Left ventricle myocardium inferior (tissue), 1 donor: ENCODE results near the gene EMP2. TPM values are rescaled to one million over a fixed set of nuclear protein-coding genes. Genes with fewer than 3 reads are reported as not detected.

Experiments used
- DNase-seq: peaks from one replicate; pipeline ENCODE4 v3.0.0-alpha.2; 2020
- H3K27ac ChIP-seq: fragments of 200-600 bp; replicated peaks from 2 replicates; pipeline ENCODE4 v1.8.0; 2021
- H3K27me3 ChIP-seq: fragments of 200-600 bp; 2 replicates; pipeline ENCODE4 v1.8.0; 2021; ENCODE audit warnings: low read depth
- H3K36me3 ChIP-seq: fragments of 200-600 bp; 2 replicates; pipeline ENCODE4 v1.8.0; 2021
- H3K4me1 ChIP-seq: fragments of 200-600 bp; 2 replicates; pipeline ENCODE4 v1.8.0; 2021
- H3K4me3 ChIP-seq: fragments of 200-600 bp; 2 replicates; pipeline ENCODE4 v1.8.0; 2021; ENCODE audit warnings: mild to moderate bottlenecking, moderate library complexity
- H3K9me3 ChIP-seq: fragments of 200-600 bp; replicated peaks from 2 replicates; pipeline ENCODE4 v1.8.0; 2021
- intact Hi-C: fragments of 100-400 bp; cut with micrococcal nuclease; formaldehyde crosslinking; loops from one replicate; pipeline ENCODE4 v1.11.0; 2022
- total RNA-seq: library from RNA; stranded (reverse); fragmentation: NEBNext Ultra II Directional; extraction: Animal tissue kit (Norgen Biotek cat#: 25700); gene quantifications from one replicate; pipeline ENCODE4 v1.2.1, GENCODE V29; 2021
- TF ChIP-seq, protein P1 (sequence below): fragments of 200-600 bp; IDR thresholded peaks from 2 replicates; pipeline ENCODE4 v1.8.0; 2021; ENCODE audit warnings: antibody characterized with exemption, mild to moderate bottlenecking, borderline replicate concordance
- donor health status: DM: no; HTN: yes; CAD: no; lungs with severe emphysema.

Gene EMP2
- total RNA-seq, 1 donor from 2014 or later = 60.5 TPM

GRCh38 chr16:10599626-10600025, 19.2 kb upstream of the EMP2 start:
- intact Hi-C loops = no loop called here

GRCh38 chr16:10598157-10598556, 17.8 kb upstream of the EMP2 start:
- TF ChIP-seq, protein P1, sequence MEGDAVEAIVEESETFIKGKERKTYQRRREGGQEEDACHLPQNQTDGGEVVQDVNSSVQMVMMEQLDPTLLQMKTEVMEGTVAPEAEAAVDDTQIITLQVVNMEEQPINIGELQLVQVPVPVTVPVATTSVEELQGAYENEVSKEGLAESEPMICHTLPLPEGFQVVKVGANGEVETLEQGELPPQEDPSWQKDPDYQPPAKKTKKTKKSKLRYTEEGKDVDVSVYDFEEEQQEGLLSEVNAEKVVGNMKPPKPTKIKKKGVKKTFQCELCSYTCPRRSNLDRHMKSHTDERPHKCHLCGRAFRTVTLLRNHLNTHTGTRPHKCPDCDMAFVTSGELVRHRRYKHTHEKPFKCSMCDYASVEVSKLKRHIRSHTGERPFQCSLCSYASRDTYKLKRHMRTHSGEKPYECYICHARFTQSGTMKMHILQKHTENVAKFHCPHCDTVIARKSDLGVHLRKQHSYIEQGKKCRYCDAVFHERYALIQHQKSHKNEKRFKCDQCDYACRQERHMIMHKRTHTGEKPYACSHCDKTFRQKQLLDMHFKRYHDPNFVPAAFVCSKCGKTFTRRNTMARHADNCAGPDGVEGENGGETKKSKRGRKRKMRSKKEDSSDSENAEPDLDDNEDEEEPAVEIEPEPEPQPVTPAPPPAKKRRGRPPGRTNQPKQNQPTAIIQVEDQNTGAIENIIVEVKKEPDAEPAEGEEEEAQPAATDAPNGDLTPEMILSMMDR = no peak
- Histone ChIP-seq H3K36me3 (no peaks in the 10 kb centered on the region), H3K9me3 (no peaks in the 10 kb centered on the region), H3K27ac (peak overlapping the region; percentile 71), H3K4me3 (no peak overlapping the region), H3K4me1 (peaks cover 49% of the 10 kb centered on the region), H3K27me3 (no peaks in the 10 kb centered on the region)
- intact Hi-C loops = no loop called here
- DNase-seq = peak; percentile 64

More at GRCh38 chr16:10599626-10600025, 19.2 kb upstream of the EMP2 start:
- TF ChIP-seq, protein P1 = no peak
- H3K4me1 ChIP-seq = peaks cover 49% of the 10 kb centered on the region
- no peaks in the 10 kb centered on the region for H3K36me3 ChIP-seq
- H3K4me3 ChIP-seq = no peak overlapping the region
- H3K27ac ChIP-seq = no peak overlapping the region
- no peak for DNase-seq
- no peaks in the 10 kb centered on the region for H3K27me3 ChIP-seq
- no peaks in the 10 kb centered on the region for H3K9me3 ChIP-seq

DNA sequence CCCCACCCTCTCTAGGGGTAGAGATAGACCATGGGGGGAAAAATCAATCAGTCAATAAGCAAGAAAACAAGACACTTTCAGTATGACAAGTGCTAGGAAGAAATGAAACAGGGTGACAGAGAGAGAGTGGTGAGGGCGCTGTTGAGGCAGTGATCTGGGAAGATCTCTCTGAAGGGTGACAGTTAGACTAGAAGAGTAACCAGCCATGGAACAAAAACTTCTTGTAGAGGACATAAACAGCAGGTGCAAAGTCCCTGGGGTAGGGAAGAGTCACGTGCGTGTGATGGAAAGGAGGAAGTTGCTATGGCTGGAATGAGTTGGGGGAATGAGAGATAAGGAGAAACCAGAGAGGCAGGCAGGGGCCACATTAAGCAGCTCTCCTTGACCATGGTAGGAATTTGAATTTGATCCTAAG, 16.8 kb upstream of the EMP2 start:
- no peaks in the 10 kb centered on the region for H3K9me3 ChIP-seq
- H3K4me3 ChIP-seq = no peak overlapping the region
- no peaks in the 10 kb centered on the region for H3K27me3 ChIP-seq
- DNase-seq = no peak
- peaks cover 51% of the 10 kb centered on the region for H3K4me1 ChIP-seq
- TF ChIP-seq, protein P1 = no peak
- no peak overlapping the region for H3K27ac ChIP-seq
- intact Hi-C loops = no loop called here
- H3K36me3 ChIP-seq = no peaks in the 10 kb centered on the region

DNA sequence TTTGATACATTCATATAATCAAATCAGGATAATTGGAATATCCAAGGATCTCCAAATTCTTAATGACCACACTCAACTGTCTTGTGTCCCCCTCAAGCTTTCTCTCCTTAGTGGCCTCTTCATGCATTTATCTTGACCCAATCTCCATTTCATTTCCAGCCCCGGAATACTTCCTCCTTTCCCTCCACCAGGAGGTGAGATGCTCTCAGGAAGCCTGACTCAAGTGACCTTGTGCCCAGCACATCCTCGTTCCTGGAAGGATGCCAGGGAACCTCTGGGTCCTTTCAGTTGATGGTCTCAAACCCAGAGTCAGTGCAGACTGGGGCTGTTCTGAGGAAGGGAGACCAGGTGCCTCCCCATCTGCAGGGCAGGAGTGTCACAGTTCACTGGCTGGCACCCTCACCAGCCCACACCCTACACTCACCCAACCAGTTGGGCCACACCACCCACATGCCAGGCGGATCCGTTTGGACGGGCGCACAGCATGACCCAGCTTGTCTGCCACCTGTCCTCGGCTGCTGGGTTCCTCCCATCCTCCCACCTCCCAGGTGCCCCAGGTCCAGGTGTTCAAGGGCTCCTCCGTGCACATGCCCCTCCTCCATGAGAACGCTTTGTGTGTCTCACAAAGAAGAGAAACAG, 14.0 kb upstream of the EMP2 start:
- DNase-seq = no peak
- Histone ChIP-seq H3K27ac (no peak overlapping the region), H3K27me3 (no peaks in the 10 kb centered on the region), H3K4me1 (peaks cover 23% of the 10 kb centered on the region), H3K36me3 (no peaks in the 10 kb centered on the region), H3K9me3 (no peaks in the 10 kb centered on the region), H3K4me3 (no peak overlapping the region)
- TF ChIP-seq, protein P1 = no peak
- intact Hi-C loops = no loop called here

- intact Hi-C loops = no loop called here
- TF ChIP-seq, protein P1 = no peak
- no peaks in the 10 kb centered on the region for H3K36me3 ChIP-seq
- no peaks in the 10 kb centered on the region for H3K27me3 ChIP-seq
- no peak for DNase-seq
- H3K4me1 ChIP-seq = peaks cover 5% of the 10 kb centered on the region
- H3K4me3 ChIP-seq = no peak overlapping the region
- H3K27ac ChIP-seq = no peak overlapping the region
- H3K9me3 ChIP-seq = no peaks in the 10 kb centered on the region
Observed at GRCh38 chr16:10592611-10593010, 12.2 kb upstream of the EMP2 start.
